GM18867 (cell line): ENCODE results near the gene KIF26B.

Experiments
- ATAC-seq: cut with Tn5 transposase; IDR thresholded peaks from one replicate; pipeline ENCODE4 v1.9.1; 2021; ENCODE audit warnings: mild to moderate bottlenecking, moderate library complexity; ENCODE audit not compliant: unreplicated experiment

Gene KIF26B

DNA sequence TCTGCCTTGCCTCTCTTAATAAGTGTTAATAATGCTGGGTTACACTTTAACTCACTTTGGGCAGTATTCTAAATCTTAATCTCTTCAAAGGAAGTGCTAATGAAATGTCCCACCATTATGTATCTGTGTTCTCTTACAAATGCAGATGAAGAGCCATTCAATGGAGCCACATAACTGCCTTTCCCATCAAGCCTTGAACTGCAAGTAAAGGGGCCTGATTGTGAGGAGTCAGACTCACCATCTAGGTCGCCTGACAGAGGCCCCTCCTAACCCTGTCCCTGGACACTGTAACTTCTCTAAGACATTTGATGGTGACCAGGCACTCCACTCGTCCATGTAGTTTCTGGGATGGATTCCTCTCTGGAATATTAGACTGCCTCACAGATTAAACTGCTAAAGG, 329.4 kb downstream of the KIF26B start:
- no peak for ATAC-seq

DNA sequence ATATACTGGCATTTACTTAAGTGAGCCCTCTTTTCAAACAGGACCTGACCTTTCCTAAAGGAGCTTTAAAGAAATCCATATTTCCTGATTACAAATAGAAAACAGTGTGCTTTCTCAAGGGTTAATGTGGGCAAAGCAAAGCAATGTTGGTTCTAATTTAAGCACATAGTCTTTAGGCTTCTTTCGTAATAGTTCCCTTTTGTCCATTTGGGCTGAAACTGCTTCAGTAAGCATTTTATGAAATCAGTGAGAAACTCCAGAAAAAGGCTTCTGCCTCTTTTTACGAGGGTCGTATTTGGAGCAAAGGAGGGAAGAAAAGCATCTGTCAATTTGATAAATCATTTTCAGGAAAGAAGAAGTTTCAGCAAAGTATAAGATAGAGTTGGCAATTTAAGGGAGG, 331.2 kb downstream of the KIF26B start:
- no peak for ATAC-seq

DNA sequence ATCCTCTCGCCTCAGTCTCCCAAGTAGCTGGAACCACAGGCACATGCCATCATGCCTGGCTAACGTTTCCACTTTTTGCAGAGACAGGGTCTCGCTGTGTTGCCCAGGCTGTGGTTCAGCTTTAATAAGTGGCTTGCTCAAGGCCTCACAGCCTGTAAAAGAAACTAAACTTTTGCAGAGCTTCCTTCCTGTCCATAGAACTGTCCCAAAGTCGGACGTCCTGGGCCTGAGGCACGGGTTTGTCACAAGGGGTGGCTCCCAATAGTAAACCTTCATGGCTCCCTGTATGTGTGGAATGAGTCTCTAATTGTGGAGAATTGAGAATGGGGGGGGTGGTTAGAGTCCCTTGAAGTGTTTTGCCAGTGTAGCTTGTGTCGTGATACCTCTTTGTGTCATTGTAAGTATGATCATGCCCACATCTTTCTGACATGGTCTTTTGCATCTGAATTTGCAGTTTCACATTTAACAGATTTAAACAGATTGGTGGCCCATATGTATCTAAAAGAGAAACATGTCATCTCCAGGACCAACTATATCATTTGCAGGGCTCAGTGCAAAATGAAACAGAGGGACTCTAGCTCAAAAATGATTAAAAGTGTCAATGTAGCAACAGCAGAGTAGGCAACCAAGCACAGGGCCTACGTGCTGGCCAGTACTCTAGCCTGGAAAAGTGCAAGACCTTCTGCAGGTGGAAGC, 332.1 kb downstream of the KIF26B start:
- no peak for ATAC-seq

DNA sequence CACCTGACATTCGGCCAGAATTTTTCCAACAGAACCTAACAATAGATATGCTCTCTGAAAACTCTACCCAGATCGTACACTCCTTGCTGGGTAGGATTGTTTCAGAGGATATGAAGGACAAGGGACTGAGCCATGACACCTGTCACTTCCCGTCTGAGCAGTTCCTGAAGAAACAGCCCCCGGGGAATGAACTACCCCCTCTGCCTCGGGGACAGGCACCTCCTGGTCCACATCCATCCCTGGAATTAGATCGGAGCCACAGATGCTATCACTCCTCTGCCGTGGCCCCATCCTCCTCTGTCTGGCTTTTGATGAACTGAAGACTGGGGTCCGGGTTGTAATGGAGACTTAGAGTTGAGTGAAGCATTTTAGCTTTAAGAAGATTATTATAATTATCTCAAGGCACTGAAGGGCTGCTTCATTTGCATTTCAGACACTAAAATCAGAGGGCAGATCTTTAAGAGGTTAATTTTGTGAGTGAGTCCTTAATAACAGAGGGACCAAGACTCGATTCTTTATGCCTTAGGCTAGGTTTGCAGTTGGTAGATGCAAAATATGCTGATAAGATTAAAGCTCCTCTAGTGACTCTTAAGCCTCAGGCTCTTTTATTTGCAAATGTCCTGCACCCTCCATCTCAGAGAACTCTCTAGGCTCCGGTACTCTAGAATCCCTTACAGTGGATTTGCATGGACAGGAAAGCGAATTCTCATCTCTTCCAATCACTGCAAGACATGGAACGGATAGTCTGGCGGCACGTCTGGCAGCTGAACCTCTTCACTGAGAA, 333.8 kb downstream of the KIF26B start:
- no peak for ATAC-seq

DNA sequence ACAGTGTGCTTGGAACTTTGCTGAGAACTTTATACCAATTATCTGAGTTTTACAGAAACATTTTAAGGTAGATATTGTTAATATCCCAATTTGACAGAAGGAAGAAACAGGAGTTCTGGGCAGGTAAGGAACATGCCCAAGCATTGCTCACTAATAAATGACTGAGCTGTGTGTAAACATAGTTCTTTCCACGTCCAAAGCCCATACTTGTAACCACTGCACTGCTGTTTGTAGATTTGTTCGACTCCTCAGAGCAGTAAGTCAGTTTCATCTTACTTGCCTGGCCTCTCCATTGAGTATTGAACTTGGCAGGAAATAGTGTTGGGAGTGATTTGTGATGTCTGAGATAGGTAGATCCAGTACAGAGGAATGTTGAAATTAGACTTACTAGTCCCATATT, 335.1 kb downstream of the KIF26B start:
- no peak for ATAC-seq

DNA sequence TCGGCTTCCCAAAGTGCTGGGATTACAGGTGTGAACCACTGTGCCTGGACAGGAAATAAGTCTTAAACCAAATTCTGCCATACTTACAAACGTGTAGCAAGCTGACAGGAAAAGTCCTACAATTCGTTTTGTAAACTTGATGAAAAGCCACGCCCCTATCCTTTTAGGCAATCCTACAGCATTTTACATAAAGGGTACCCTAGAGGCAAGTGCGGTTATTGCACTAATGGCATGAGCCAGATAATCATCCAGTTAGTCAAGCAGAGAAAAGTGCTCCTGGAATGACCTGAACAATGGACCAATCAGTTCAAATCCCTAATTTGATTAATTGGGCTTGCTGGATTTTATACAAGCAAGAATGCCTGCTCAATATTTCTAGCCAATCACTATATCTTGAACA, 338.2 kb downstream of the KIF26B start:
- no peak for ATAC-seq

DNA sequence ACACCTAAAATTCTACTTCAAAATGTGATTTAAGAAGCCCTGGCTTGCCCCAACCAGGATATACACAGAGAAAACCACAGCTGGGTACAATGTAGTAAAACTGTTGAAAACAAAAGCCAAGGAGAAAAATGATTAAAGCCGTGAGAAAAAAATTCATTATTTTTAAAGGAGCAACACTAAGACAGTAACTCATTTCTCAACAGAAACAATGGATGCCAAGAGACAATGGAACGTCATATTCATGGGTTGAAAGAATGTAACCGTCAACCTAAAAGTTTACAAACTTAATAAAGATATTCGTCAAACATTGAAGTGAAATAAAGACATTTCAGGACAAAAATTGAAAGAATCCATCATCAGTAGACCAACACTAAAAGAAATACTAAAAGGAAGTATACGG, 340.9 kb downstream of the KIF26B start:
- no peak for ATAC-seq

DNA sequence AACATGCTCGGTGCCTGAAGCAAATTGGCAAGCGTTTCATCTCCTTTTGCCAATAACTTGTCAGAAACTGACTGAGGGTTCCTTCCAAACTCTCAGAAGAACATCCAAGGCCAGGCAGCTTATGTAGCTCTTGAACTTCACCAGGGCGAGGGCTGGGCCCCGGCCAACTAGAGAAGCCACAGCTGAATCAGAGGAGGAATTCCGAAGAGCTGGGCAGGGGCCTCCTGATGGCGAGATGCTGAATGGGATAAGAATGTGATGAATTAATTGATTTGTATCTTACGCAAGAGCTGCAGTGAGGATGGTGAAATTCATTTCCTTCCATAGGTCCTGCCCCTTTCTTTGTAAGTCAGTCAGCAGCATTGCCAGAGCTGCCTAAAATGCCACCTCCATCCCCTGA, 345.8 kb downstream of the KIF26B start:
- ATAC-seq = no peak

DNA sequence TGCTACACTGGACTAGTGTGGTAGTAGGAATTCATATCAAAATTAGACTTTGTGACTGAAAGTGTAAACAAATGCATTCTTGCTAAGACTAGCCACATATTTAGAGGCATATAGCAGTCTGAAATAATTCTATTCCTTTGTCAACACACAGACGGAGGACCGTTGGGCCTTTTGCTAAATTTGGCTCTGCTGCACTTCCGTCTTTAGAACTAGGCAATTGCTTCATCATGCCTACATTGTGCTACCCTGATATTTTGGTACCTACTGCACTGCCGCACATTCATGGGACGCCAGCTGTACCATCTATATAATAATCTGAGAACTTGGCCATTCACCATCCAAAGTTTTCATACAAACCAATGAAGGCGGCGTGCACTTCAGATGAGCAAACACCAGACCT, 346.8 kb downstream of the KIF26B start:
- no peak for ATAC-seq

DNA sequence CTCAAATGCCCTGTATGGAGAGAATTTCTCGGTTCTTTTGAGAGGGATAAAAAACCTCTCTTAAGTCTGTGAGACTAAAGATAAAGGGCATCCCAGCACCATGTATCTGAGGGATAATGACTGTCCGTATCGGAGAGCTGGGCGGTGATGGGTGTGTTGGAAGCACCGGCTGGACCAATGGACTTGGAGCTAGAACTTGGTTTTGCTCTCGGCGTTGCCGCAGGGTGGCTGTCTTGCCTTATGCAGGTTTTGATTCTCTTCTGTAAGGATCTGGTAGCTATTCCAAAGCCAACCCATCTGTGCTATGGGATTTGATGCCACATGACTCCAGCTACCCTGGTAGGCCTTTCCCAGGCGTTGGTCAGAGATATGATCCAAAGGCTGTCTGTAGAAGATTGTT, 348.8 kb downstream of the KIF26B start:
- ATAC-seq = no peak

DNA sequence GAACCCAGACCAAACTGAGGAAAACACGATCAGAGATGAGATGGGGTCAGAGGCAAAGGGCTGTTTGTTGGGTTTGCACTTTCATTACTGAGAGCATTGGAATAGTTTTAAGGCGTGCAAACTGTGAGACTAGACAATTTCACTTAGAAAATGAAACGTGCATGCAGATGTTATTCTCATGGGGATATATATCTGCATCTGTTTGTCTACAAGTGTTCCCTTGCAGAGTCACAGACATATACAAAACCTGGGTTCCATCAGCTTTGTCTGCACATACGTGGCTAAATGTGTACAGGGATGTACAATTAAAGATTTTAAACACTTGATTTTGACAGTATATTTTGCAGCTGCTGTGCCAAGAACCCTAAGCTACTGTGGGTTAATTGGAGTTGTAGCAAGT, 355.4 kb downstream of the KIF26B start:
- ATAC-seq = no peak

DNA sequence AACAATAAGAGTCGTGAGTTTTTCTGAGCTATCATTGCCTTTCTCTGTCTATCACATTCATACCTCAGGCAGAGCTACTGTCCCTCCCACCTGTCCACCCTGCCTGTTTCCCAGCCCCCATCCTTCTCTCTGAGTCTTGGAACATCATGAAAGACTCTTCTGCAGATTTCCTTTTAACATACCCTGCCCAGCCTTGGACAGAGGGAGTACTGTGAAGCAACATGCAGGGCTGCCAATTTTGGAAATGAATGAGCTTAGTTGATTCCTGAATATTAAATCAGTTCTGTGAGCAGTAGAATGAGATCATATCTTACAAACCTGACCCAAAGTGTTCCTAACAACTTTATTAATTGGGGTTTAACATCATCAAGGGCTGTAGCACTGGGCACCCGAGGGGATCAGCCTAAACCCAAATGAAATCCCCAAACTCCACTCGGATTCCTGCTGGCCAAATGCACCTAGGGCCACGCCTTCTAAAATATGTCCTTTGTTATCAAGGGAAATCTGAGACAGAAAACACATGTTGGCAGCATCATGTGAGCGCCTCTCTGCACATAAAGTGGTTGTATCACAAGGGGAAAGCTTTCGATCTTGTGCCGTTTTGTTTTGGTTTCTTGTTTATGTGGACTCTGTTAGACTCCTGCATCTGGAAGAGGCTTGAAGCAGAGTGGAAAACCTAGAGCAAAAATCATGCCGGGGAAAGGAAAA, 357.6 kb downstream of the KIF26B start:
- no peak for ATAC-seq

DNA sequence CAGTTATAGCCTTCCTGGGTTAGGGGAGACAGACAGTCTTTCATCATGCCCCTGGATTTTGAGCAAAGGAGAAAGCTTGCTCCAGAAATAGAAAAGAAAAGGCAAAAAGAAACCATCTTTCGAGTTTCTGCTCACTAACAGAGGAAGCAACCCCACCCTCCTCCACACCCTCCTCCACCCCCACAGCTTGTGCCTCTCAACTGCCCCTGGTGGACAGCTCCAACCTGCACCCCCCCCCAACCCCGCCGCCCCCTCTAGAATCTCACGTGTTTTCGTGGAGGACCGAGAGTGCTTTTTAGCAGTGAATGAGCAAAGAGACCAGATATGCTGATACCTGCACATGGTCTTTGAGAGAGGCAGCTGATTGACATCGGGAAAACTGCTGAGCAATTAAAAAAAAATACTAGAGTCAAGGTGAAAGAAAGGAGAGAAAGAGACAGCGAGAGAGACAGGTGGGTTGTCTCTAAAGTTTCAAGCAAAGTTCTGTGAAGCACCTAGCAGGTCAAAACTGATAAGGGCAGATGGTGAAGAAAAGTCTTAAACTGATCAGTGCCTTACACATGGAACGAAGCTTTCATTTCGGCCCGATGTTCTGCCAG, 358.3 kb downstream of the KIF26B start:
- ATAC-seq = no peak

DNA sequence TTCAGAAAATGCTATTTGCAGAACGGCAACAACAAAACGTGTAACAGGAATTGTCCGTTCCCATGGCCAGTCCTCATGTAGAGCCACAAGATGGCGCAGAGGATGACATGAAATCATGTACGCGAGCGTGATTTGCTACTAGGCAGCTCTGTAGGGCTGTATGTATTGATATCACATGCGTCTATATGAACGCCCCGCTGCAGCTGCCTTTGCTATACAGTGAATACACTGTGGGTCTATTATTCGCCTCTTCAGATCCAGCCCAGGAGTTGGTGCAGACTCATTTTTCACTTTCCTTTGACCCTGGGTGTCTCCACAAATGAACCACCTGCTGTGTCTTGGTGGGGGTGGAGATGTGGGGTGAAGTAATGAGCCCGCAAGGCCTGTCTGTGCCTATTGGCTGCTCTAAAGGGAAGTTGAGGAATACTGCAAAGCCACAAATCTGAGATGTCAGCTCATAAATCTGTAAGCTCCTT, 361.5 kb downstream of the KIF26B start:
- ATAC-seq = no peak

DNA sequence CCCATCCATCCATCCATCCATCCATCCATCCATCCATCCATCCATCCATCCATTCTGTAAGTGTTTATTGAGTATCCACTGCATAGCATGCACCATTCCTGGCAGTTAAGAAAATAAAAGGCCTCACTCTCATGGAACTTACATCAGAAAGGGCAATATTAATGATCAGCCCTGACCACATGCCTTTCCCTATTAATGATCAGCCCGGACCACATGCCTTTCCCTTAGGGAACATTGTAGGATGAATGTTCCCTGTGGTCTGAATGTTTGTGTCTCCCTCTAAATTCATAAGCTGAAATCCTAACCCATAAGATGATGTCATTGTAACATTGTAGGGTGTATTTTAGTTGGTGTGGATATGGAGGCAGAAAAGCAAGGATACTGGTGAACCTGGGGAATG, 365.8 kb downstream of the KIF26B start:
- ATAC-seq = no peak

DNA sequence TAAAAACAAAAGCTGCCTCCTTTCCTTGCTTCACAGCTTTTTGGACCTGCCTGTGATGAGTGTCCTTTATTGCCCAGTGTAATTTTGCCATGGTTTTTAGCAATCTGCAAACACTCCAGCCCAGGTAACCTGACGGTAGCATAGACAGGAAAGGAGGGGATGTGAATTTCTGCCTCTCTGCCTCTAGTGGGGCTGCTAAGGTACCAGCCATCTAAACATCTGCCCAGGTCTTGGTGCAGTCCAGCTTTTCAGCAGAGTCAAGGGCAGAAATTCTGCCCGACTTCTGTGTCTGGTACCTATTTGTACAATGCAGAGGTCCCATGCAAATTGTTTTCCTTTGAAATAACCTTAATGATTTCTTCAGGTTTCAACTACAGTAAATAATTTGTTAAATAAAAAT, 371.4 kb downstream of the KIF26B start:
- ATAC-seq = no peak

DNA sequence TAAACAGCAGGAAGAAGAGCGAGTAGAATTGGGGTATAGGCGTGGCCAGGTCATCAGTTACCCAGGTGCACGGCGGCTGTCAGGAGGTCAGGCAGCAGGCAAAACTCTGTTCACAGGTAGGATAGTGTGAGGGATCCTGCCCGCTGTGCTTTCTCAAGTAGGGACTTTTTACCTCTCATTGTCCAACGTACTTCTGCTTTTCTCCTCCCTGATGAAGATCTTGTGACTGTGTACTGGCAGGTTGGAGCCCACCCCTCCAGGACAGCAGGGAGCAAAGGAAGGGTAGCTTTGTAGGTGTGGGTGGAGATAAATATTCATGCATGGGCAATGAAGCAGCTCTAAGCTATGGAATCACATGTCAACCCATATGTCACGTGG, 373.5 kb downstream of the KIF26B start:
- no peak for ATAC-seq

DNA sequence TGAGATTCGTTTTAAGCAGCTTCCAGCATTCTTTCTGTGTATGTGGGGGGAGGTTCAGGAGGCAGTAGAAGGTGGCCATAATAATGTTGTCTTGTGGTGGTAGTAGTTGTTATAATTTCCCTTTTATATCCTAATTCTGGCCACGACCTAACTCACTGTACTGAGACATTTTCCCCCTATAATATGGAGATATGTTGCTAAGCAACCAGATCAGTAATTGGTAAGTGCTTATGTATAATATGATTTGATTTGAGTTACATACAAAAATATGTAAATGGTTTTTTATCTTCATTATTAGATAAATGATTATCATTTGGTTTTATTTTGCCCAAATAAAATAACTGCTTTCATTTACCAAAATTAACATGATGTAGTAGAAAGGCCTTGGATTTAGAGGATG, 376.2 kb downstream of the KIF26B start:
- ATAC-seq = no peak

DNA sequence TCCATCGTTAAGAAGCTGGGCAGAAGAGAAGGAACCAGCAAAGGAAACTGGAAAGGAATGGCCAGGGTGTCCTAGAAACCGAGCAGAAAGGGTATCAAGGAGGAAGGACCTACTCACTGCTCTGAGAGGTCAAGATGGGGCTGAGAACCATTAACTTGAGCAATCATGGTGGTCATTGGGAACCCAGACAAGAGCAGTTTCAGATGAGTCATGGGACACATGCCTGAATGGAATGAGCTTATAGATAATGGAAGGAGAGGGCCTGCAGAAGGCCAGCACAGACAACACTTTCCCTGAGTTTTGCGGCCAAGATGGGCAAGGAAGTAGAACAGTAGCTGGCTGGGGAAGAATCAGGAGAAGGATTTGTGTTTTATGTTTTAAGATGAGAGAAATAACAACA, 383.2 kb downstream of the KIF26B start:
- no peak for ATAC-seq

DNA sequence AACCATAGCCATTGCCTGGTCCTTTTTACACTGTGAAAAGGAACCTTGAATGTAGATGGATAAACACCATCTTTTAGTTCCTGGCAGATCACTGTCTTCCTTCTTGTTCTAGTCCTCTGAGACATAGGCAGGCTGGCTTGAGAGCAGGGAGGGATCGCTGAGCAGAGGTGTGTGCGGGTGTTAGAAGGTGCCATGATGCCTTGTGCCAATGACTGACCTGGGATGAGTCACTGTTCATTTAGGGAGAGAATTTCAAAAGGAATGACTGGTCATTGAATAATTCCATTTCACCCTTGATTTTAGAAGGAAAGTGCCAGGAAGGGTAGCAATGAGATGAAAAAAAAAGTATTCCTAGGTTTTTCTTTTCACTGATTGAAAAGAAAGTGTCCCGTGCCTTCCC, 383.9 kb downstream of the KIF26B start:
- no peak for ATAC-seq

DNA sequence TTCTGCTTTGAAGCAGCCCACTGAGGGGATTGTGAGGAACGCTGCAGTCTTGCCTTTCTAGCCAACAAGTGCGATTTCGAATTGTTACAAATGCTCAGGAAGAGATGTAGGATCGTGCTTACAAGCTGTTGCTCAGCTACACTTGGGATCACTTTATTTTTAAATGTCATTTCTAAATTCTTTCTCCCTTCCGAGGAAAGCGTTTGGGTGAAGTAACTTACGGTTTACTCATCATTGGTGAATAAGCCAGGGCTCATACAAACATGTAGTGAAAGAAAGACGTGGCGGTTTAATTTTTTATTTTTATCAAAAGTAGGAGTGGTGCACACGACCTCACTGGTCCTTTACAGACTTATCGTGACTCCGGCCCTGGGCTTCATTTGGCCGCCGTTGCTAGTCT, 386.6 kb downstream of the KIF26B start:
- ATAC-seq = no peak

DNA sequence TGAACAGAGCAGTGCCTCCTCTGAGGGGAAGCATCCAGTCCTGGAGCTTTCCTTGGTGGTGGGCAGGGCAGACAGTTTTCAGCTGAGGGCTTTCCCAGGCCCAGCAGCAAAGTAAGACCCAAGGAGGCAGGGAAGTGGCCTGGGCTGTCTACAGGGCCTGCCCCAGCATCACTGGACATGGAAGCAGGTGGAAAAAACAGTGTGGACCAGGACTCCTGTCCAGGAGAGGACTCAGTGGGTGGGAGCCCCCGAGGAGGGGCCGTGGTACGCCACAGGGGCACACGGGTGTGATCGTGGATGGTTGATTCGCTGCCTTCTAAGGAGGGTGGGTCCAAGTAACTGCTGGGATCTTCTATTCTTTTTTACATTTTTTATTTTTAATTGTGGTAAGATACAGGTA, 387.6 kb downstream of the KIF26B start:
- no peak for ATAC-seq
